OCI-LY1 (cell line): ENCODE data around the gene VPS35.

Experiments
- H2AFZ ChIP-seq: fragments of 200-600 bp; sonication (generic), shearing (Covaris generic); 2 replicates; pipeline ENCODE4 v1.6.0; 2014; ENCODE audit warnings: antibody characterized with exemption, mild to moderate bottlenecking, low read length
- H3F3A ChIP-seq: fragments of 200-600 bp; sonication (generic), shearing (Covaris generic); 2 replicates; pipeline ENCODE4 v1.6.0; 2014; ENCODE audit warnings: mild to moderate bottlenecking, antibody characterized with exemption, low read length, moderate library complexity; ENCODE audit not compliant: insufficient read depth
- H3K27ac ChIP-seq: fragments of 200-600 bp; sonication (generic); 2 replicates; pipeline ENCODE4 v1.5.1; 2014; ENCODE audit warnings: low read length, mixed run types, mild to moderate bottlenecking, low read depth; ENCODE audit not compliant: poor library complexity, severe bottlenecking
- H3K27me3 ChIP-seq: fragments of 200-600 bp; sonication (generic); 2 replicates; pipeline ENCODE4 v1.6.0; 2014; ENCODE audit warnings: antibody characterized with exemption, mild to moderate bottlenecking, low read length, moderate library complexity; ENCODE audit not compliant: insufficient read depth
- H3K36me3 ChIP-seq: fragments of 200-600 bp; sonication (generic); 2 replicates; pipeline ENCODE4 v1.6.1; 2014; ENCODE audit warnings: mild to moderate bottlenecking, antibody characterized with exemption, low read length, moderate library complexity, mixed read lengths; ENCODE audit not compliant: insufficient read depth
- H3K4me1 ChIP-seq: fragments of 200-600 bp; sonication (generic); 2 replicates; pipeline ENCODE4 v1.5.1; 2014; ENCODE audit warnings: mild to moderate bottlenecking, low read length, moderate library complexity; ENCODE audit not compliant: insufficient read depth, severe bottlenecking
- H3K4me2 ChIP-seq: fragments of 200-600 bp; sonication (generic), shearing (Covaris generic); 2 replicates; pipeline ENCODE4 v1.6.1; 2014; ENCODE audit warnings: low read length
- H3K4me3 ChIP-seq: fragments of 200-600 bp; sonication (generic); 2 replicates; pipeline ENCODE4 v1.5.1; 2014; ENCODE audit warnings: low read length, low read depth, mild to moderate bottlenecking, mixed read lengths; ENCODE audit not compliant: poor library complexity, severe bottlenecking
- H3K79me2 ChIP-seq: fragments of 200-600 bp; shearing (Covaris generic); 2 replicates; pipeline ENCODE4 v1.6.1; 2016; ENCODE audit warnings: mixed run types, low read length, mixed read lengths; ENCODE audit not compliant: insufficient read depth
- H3K9ac ChIP-seq: fragments of 200-600 bp; sonication (generic), shearing (Covaris generic); 2 replicates; pipeline ENCODE4 v1.6.1; 2014; ENCODE audit warnings: mild to moderate bottlenecking, low read length, mixed read lengths
- H3K9me2 ChIP-seq: fragments of 200-600 bp; sonication (generic), shearing (Covaris generic); 2 replicates; pipeline ENCODE4 v1.6.1; 2014; ENCODE audit warnings: low read depth, mild to moderate bottlenecking, low read length, mixed read lengths
- H3K9me3 ChIP-seq: fragments of 200-600 bp; shearing (Covaris generic); 2 replicates; pipeline ENCODE4 v1.6.1; 2014; ENCODE audit warnings: low read length, mixed read lengths
- H4K20me1 ChIP-seq: fragments of 200-600 bp; sonication (generic), shearing (Covaris generic); 2 replicates; pipeline ENCODE4 v1.6.0; 2016; ENCODE audit warnings: mild to moderate bottlenecking, low read length; ENCODE audit not compliant: insufficient read depth
- CTCF ChIP-seq: fragments of 200-600 bp; sonication (generic), shearing (Covaris generic); IDR thresholded peaks from 2 replicates; pipeline ENCODE4 v1.5.1; 2017; ENCODE audit warnings: mild to moderate bottlenecking, antibody characterized with exemption, low read length, moderate library complexity, mixed read lengths
- EZH2 ChIP-seq: fragments of 200-600 bp; sonication (generic), shearing (Covaris generic); IDR thresholded peaks from 2 replicates; pipeline ENCODE4 v1.8.0; 2017; ENCODE audit warnings: borderline replicate concordance, mixed run types, mild to moderate bottlenecking, antibody characterized with exemption, low read length, moderate library complexity, mixed read lengths

VPS35 gene

DNA sequence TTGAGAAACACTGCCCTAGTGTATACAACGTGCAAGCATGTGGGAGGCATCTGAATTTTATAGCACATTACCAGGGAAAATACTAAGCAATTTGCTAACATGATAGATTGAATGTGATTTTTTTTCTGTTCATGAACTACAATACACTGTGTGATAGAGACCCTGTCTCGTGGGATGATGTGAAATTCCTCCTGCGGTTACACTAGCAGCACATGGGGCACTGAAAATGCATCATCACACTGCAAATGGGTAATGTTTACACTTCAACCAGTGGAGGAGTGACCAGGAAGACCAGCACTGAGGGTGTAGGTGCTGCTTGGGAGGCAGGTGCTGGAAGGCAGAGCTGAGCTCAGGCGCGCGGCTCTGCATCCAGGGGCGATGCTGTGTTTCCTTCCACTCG is 29.2 kb upstream of the VPS35 start:
- Histone ChIP-seq H3K4me1 (peaks cover 40% of the 10 kb centered on the region), H3F3A (no peaks in the 10 kb centered on the region), H3K9me3 (no peaks in the 10 kb centered on the region), H3K4me3 (no peak overlapping the region), H3K27ac (peak overlapping the region; percentile 85), H4K20me1 (no peaks in the 10 kb centered on the region), H2AFZ (no peak overlapping the region), H3K27me3 (no peaks in the 10 kb centered on the region), H3K9me2 (no peaks in the 10 kb centered on the region), H3K36me3 (no peaks in the 10 kb centered on the region), H3K9ac (no peak overlapping the region), H3K4me2 (no peak overlapping the region), H3K79me2 (no peaks in the 10 kb centered on the region)
- no peak for TF ChIP-seq EZH2
- TF ChIP-seq CTCF = no peak

DNA sequence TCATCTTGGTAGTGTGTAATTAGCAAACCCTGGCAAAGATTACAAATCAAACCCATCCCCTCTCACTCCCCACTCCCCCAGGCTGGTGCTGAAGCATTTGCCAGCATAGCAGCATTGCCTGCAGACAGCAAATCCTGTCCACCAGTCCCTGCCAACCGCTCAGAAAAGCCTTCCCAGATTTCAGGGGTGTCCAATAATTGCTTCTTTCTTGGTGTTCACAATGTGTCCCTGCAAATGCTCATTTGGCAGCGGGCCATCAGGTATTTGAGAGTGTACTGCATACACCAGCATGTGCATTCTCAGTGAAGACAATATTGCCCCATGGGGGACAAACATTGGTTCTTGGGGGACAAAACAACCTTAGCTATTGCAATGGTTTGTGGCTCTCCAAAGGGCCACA is 28.7 kb upstream of the VPS35 start:
- Histone ChIP-seq H3K9me3 (no peaks in the 10 kb centered on the region), H3K9ac (no peak overlapping the region; the same call in 1 of the 2 replicates), H3K4me1 (peaks cover 45% of the 10 kb centered on the region), H3K4me3 (no peak overlapping the region), H4K20me1 (no peaks in the 10 kb centered on the region), H3K27me3 (no peaks in the 10 kb centered on the region), H3F3A (no peaks in the 10 kb centered on the region), H2AFZ (no peak overlapping the region), H3K9me2 (no peaks in the 10 kb centered on the region), H3K27ac (peak overlapping the region; percentile 85), H3K36me3 (no peaks in the 10 kb centered on the region), H3K4me2 (no peak overlapping the region), H3K79me2 (no peaks in the 10 kb centered on the region)
- TF ChIP-seq EZH2 (no peak), CTCF (no peak)

- Histone ChIP-seq H4K20me1 (no peaks in the 10 kb centered on the region), H3K79me2 (no peaks in the 10 kb centered on the region), H3K9ac (no peak overlapping the region; the same call in 1 of the 2 replicates), H3K36me3 (no peaks in the 10 kb centered on the region), H3K4me3 (no peak overlapping the region), H3K27me3 (no peaks in the 10 kb centered on the region), H3K4me1 (peaks cover 49% of the 10 kb centered on the region), H3K9me2 (no peaks in the 10 kb centered on the region), H3K9me3 (no peaks in the 10 kb centered on the region), H3K27ac (peak overlapping the region; percentile 85), H2AFZ (no peak overlapping the region), H3K4me2 (no peak overlapping the region; the same call in 1 of the 2 replicates), H3F3A (no peaks in the 10 kb centered on the region)
- TF ChIP-seq CTCF (no peak), EZH2 (no peak)
Observed at GRCh38 chr16:46715769-46716305, 26.9 kb upstream of the VPS35 start.
